Kidney glomerular epithelial cell (primary cell): ENCODE data around the gene OLFML2B.

Experiments
- DNase-seq: peaks from one replicate; lab custom pipeline; 2025; lab: John Stamatoyannopoulos, UW

OLFML2B gene

DNA sequence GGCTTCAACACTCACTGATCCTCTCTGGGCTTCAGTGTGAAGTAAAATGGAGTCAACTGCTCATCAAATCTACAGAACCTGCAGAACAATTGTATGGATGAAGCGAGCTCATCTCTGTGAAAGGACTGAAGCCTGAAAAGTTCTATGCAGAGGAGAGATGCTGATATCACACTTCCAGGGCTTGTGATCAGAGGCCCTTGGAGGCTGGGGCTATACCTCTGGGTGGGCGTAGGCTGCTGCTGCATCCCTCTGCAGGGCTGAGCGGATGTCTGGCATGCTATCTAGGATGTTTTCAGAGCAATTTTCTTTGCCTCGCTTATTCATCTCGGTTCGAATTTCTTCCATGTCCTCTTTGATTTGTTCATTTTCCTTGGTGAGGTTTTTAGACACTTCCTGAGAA is 17.6 kb downstream of the OLFML2B start:
- peak; percentile 19 for DNase-seq

DNA sequence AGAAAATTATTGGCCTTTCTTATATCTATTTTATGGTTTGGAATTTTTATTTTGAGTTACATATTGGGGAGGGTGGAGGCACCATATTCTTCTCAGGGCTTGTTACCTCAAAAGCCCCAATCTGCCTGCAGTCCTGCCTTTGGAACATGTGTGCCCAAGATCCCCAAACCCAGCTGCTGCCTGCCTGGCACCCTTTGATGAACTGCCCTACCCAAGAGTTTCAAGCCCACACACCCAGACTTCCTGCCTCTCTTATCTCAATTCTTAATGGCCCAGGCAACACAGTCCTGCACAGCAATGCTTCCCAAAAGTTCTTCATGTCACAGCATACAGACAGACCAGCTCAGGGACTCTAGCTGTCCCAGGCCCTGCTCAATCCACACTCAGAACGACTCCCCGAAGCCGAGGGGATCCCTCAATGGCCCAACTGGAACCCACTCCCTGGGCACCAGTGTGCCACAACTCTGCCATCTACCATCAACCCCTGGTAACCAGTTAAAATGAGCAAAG is 19.2 kb downstream of the OLFML2B start:
- DNase-seq = no peak

DNA sequence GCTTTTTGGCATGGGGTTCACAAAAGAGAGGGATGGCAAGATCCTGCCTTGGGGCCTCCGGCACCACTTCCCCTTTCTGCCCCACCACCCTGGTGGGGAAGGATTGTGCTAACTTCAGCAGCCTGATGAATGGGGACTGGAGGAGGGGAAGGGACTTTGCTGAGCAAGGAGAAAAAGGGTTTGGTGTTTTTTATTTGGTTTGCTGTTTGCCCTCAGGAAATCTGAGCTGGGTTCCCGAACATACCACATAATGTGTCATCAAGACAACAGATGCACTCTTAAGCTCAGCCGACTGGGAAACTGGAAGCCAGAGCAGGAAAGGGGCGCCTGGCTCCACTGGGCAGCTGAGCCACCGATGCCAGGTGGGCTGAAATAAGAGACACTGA is 19.8 kb downstream of the OLFML2B start:
- peak; percentile 33 for DNase-seq

DNA sequence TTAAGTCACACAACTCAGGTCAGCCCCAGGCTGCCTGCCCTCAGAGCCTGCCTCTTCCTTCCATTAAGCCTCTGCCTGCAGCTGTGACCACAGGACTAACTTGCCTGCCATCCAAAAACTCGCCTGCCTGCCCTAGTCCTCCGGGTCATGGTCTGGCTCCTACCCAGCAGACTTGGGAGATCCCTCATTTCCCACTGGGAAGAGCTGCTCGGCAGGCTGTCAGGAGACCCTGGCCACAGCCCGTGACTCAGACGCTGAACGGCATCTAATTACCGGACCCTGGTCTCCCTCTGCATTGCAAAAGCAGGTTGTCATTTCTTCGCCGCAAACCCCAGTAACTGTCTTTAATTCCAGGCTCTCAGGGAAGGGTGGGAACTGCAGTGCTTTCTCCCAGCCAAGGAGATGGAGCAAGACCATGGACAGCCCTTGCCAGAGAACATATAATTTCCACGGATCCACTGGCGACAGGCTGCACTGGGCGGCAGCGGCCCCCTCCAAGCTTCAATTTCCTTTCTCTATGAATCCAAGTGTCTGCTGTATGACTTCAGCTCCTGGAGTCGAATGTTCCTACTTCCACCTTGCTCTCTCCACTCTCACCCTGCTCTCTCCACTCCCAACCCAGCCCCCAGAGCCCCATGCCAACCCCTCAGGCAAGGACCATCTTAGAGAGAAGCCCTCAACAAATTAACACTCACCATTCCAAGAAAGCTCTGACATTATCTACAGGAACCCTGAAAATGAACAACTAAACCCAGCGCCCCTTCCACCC is 20.4 kb downstream of the OLFML2B start:
- no peak for DNase-seq

DNA sequence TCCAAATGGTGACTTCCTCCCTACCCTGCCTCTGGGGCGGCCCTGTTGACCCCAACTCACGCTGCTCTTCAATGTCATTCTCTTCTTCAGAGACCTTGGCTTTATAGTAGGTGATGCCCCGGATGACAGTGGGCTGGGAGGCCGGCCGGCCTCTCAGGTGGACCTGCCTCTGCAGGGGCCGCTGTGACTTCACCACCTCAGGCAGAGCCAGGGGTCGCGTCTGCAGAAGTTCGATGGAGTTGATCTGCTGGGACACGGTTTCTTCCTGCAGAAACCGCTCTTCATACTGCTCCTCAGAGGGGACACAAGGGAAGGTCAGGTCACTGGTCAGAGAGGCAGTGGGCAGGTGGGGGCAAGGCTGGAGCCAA is 23.6 kb downstream of the OLFML2B start:
- DNase-seq = no peak

DNA sequence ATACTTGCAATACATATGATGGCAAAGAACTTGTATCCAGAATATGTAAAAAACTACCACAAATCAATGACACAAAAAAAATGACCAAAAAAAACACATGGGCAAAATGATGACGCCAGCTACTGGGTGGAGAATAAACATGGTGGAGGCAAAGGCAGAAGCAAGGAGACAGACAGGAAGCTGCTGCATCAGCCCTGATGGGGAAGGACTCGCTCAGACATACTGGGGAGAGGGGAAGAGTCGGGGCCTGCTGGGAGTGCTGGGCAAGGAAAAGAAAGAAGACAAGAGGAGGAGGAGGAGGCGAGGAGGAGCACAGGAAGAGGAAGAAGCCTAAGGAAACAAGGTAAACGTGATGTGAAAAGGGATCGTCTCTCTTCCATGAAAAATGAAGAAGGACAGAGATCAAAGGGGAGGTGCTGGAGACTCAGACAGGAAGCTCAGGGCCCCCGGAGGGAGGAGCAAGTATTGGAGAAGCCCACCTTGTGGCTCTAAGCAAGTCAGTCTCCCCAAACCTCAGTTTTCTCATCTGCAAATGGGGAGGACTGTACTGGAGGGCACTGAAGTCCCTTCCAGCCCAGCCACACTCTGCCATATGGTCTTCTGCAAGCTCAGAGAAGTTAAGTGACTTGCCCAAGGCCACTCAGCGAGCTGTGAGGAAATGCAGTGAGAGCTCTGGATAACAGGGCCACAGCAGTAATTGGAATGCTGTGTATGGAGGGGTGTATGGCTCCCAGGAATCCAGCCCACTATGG is 24.2 kb downstream of the OLFML2B start:
- no peak for DNase-seq

DNA sequence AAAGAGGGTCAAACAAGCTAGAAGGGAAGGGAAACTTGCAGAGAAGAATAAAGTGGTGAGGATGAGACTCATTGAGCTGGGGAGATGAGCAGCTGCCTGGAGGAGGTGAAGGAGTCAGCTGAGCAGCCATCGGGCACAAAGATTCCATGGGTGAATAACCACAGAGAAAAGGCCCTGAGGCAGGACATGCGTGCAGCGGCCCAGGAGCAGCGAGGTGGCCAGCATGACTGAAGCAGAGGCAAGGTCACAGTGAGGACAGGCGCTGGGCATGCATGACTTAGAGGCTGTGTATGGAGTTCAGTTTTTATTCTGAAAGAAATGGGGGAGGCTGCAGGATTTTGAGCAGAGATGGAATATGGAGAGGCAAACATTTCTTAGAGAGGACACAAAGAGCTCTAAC is 24.9 kb downstream of the OLFML2B start:
- peak; percentile 26 for DNase-seq

DNA sequence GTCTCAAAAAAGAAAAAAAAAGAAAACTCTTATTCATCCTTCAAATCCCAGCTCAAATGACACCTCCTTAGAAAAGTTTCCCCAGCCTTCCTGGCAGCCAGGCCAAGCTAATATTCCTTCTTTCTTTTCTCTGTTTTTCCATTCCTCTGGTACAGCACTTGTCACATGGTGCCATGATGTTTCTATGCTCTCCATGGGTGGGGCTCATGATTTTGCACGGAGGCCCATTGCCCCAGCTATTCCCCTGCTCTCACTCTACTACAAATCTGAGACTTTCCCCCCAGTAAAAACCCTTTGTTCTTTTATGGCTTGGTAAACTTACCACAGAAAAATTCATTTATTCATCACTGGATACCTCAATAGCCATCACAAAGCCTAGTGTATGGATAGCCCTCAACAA is 26.5 kb downstream of the OLFML2B start:
- no peak for DNase-seq

DNA sequence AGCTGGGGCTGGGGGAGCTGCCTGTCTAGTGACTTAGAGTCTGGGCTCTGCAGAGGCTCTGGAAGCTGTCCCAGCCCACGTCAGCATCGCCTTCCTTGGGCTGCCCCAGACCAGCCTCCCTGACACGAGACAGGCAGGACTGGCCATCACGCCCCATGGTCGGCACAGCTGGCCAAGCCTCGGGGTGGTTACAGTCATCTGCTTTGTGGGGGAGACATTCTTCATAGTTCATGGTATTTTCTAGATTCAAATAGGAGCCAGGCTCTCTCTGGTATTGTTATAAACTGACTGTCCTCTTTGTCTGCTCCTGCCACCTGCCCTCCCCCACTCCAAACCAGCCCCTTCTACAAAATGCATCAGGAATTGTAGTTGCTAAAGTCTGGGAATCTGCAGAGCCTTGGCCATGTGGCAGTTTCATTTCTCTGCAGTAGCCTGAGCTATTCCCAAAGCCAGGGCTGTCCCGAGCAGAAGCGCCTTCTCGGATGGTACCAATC is 29.4 kb downstream of the OLFML2B start:
- no peak for DNase-seq

DNA sequence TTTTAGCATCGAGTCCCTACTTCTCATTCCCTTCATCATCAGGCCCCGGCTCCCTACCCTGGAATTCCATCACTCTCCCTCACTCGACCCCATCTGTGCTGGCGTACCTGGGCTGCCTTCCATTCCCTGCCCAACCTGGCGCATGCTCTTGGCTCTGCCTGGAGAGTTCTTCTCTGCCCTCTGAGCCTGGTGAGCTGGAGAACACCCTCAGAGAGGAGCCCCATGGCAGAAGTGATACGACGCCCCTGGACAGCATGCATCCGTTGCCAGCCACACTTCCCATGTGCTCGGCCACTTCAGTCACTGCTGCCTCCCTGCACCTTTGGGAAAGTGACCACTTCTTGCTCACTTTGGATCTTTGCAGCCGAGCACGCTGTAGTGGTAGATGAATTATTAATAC is 30.1 kb downstream of the OLFML2B start:
- no peak for DNase-seq

DNA sequence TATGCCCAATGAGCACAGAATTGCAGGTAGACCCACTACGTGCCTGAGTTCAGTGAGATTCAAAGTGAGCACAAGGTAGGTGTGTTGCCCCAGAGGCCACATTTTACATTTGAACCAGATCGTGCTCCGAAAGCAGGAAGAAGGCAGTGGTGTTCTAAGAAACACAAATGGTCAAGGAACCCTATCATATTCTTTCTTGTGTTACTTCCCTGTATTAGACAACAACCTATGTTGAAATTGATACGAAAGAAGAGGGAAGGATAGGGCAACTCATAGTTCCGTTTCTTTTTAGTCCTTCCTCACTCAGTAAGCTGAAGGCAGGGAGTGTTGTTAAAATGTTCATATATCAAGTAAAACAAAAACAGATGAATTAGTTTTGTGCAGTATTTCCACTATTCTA is 33.9 kb downstream of the OLFML2B start:
- no peak for DNase-seq

DNA sequence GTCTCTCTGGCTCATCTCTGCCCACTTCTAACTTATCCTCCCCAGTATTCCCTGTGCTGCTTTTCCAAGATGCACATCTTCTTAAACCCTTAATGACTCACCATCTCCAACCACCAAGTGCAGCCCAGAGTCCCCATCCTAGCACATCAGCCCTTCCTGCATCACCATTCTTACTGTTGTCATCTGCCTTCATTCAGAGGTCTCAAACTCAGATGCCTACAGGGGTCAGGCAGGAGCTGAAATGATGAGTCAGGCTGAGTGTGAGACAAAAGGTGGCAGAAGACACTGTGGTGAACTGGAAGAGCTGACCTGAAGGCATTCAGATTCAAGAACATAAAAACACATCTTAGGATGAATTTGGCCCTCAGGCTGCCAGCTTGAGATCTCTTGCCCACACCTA is 34.6 kb downstream of the OLFML2B start:
- no peak for DNase-seq

DNA sequence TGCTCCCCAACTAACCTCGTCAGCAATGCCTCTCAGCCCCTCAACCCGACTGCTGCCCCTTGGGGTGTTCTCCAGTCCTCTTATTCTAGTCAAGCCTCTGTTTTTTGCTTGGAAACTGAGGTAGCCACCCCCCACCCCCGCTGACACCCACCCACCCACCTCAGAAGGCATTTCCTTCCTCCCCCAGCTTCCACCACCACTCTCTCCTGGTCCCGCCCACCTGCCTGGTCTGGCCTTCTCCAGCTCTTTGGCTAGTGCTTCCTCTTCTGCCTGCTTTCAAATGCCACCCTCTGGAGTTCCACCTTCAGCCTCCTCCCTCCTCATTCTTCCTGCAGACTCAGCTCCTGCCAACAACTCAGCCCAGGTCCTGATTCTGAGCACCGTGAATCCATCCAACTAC is 35.3 kb downstream of the OLFML2B start:
- DNase-seq = no peak

DNA sequence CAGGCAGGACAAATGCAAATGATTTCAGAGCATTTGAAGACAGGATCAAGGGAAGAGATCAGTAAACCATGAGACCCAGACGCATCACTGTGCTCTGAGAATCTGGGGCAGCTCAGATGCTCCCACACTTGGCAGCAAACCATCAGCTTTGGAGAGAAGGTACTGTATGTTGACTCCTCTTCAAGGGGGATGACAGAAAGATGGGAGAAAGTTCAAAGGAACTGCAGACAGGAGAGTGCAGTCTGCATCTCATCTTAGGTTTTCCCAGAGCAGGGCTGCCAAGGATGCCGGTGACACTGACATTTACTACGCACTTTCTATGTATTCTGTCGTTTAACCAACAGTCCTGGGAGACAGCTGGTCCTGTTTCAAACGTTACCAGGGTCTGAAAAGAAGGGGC is 35.8 kb downstream of the OLFML2B start:
- no peak for DNase-seq

DNA sequence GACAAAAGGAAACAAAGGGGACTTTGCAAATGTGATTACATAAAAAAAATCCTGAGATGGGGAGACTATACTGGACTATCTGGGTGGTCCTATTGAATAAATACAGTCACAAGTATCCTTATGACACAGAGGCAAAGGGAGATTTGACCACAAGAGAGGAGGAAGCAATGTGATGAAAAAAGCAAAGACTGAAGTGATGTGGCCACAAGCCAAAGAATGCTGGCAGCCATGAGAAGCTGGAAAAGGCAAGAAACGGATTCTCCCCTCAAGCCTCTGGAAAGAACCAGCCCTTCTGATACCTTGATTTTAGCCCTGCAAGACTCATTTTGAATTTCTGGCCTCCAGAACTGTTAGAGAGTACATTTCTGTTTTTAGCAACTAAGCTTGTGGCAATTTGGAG is 36.4 kb downstream of the OLFML2B start:
- DNase-seq = no peak

DNA sequence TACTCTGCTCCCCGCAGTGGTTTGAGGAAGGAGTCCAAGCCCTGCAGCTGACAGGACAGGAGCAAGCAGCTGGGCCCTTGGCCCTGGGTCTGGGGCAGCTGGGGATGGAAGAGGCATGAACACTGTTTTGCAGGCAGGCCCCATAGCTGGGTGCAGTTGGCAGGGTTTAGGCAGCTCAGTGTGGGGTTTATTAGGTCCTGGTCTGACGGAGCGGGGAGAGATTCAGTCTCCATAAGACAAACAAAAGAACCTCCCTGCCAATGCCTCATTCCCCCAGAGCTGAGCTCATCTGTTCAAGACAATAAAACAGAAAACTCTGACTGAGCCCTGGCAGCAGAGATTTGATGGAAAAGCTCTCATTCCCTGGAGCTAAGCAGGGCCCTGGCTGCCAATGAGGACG is 37.3 kb downstream of the OLFML2B start:
- no peak for DNase-seq

DNA sequence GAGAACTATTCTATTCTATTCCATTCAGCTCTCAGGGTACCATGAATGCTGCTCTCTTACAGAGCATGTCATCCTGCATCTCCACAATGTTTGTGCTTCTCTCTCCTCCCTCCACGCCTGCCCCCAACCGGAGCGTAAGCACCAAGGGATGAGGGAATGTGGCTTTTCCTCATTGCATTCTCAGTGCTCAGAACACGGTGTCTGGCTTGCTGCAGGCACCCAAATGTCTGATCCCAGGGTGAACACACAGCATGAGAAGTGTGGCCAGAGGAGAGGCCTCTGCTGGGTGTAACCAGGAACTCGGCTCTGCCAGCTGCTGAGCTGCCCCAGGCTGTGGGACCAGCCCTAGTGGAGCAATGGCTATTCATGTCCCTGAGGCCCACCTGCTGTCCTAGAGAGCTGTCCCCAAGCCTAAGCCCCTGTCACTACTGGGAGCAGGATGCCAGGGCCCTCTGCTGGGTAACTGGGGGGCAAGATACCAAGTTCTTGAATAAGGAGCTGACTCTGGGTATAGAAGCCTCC is 38.3 kb downstream of the OLFML2B start:
- no peak for DNase-seq

DNA sequence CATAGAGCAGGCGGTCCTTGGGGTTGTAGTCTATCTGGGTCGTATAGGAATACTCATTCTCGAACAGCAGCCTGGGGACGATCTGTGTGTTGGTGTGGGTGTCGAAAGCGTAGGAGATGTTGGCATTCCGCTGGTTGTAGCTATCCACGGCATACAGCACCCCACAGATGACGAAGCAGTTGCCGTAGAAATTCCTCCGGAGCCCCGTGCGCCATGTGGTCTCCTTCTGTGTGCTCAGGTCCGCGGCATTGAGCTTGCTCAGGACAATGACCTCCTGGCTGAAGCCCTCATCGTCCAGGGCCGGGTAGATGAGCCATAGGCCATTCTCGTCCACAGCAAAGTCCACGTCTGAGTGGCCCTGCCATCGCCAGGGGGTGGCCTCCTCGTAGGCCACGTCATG is 39.9 kb downstream of the OLFML2B start:
- DNase-seq = no peak

DNA sequence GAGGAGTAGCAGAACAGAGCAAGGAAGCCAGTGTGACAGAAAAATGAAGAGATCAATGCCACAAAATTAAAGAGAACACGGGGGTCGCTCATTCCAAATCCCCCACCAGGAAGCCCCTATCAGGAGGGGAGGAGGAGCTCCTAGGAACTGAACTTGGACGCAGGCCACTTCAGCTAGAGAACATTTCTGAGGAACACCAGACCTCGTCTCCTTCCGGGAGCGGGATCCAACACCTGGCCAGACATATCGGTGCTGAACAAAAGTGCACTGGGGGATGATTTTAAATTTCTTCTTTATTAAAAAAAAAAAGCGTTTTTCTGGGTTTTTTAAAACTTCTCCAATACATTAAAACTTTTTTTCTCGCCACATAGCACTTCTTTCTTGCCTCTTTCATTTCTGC is 40.8 kb downstream of the OLFML2B start:
- no peak for DNase-seq

DNA sequence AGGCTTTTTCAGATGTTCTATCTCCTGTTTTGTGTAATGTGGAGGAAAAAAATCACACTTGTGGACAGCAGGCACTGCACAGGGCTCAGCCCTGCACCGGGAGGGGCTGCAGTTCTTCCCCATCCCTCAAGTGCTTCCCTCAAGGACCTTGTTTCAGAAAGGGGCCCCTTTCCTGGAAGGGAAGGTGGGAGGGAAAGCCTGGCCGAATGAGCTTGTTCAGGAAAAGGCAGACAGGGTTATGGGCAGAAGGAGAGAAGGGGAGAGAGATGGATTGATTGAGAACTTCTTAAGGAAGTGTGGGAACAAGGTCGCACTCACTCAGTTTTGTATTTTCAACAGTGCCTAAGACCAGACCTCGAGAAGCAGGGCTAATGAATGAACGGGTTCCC is 41.2 kb downstream of the OLFML2B start:
- DNase-seq = no peak

DNA sequence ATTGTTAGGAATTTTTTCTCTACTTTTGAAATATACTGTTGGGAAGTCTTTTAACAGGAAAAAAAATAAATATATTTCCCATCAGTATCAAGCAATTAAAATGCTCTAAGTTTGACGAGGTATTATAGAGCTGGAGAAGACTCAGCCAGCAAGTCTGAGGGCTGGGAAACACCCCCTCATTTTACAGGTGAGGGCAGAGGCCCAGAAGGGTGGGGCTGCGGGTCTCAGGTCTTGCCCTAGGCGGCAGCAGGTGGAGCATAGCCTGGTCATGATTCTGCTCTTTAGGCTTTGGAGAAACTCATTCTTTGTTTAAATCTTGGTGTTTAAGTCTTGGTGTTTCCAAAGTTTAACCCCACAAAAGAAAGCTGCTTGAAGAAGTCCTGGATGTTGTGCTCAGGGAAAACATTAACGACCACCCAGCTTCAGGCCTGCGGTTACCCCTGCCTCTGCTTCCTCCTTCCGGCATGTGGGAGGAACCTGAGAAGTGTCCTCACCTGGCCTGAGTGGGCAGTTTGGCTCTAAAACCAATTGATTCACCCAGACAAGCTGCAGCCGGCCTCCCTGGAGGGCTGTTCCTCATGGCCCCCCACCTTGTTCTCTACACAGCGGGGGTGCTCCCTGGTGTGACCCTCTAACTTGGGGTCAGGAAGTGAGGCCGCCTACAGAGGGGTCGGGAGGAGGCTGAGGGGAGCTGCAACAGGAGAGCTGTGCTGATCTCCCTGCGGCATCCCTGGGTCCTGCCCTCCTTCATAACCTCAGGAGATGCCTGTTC is 41.7 kb downstream of the OLFML2B start:
- DNase-seq = no peak

DNA sequence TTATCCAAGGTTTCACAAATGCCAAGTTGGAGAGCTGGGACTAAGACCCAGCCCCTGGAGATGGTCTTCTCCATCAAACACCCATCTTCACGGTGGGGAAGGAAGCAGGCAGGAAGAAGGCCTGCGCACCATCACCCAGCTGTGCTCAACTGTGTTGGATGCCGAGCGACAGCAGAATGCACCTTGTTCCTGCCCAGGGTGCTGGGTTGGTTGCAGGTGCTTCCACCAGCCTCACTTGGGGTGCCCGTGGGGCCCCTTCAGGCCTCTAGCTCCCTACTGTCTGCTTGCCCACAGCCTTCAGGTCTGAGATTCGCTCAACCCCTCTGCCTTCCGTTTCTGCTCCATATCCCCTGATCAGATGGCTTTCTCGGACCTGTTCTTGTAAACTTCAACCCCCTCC is 42.5 kb downstream of the OLFML2B start:
- DNase-seq = no peak
